ENCODE measurements around the gene PLEKHB1. TPM values are rescaled to one million over a fixed set of nuclear protein-coding genes. Genes with fewer than 3 reads are reported as not detected.
A peak's percentile ranks its signal among the peaks of the same experiment; 100 is the strongest.

PLEKHB1 gene
- polyA plus RNA-seq, 1 donor from 2014 or later, result 0.25 TPM

DNA sequence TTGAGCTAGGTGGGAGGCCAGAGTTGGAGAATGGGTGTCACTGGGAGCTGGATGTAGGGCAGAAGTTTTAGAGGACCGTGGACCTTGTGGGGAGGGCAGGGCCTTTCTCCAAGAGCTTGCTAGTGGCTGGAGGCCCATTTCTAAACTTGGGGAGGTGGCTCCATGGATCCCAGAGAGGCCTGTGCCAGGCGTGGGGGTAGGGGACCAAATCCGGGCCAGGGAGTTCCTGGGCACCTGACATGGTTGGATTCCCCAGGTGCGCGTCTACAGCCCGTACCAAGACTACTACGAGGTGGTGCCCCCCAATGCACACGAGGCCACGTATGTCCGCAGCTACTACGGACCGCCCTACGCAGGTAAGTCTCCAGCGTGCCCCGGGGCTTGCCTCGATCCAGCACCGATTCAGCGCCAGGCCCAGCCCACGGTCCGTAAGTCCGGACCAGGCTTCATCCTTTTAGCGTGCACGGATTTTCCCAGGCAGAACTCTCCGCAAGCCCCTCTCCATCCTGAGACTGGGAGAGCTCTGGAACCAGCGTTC, 14.2 kb downstream of the PLEKHB1 start:
- Histone ChIP-seq H3K36me3 (ENCODE audit: insufficient read depth, low read length) (no peaks in the 10 kb centered on the region), H3K79me2 (replicated peaks; ENCODE audit: insufficient read depth, low read length) (no peaks in the 10 kb centered on the region), H3K4me2 (ENCODE audit: low read length) (no peak overlapping the region), H4K20me1 (ENCODE audit: insufficient read depth) (no peaks in the 10 kb centered on the region), H2AFZ (ENCODE audit: low read depth, low read length) (no peak overlapping the region), H3K9me3 (ENCODE audit: low read length) (no peaks in the 10 kb centered on the region), H3K27me3 (ENCODE audit: insufficient read depth, low read depth, low read length) (no peaks in the 10 kb centered on the region), H3K27ac (ENCODE audit: low read length) (no peak overlapping the region), H3K4me3 (ENCODE audit: low read length) (no peak overlapping the region), H3F3A (ENCODE audit: insufficient read depth, low read length, poor library complexity, severe bottlenecking) (no peaks in the 10 kb centered on the region), H3K9ac (ENCODE audit: low read length) (no peak overlapping the region), H3K9me2 (ENCODE audit: insufficient read depth, low read length) (no peaks in the 10 kb centered on the region)
- TF ChIP-seq POLR2AphosphoS5 (IDR thresholded peaks at IDR 0.05) (no peak), RAD21 (conservative IDR thresholded peaks at IDR 0.05) (no peak), EP300 (conservative IDR thresholded peaks at IDR 0.05; ENCODE audit: poor library complexity, severe bottlenecking) (no peak), REST (IDR thresholded peaks at IDR 0.05; ENCODE audit: borderline replicate concordance) (no peak), MXI1 (conservative IDR thresholded peaks at IDR 0.05; ENCODE audit: poor library complexity, severe bottlenecking) (no peak), SMC3 (conservative IDR thresholded peaks at IDR 0.05; ENCODE audit: poor library complexity) (no peak), TAF1 (IDR thresholded peaks at IDR 0.05; ENCODE audit: low read depth) (no peak), EZH2 (IDR thresholded peaks at IDR 0.05; ENCODE audit: borderline replicate concordance, insufficient read depth, low read length, poor library complexity, severe bottlenecking) (no peak)
- TF ChIP-seq, protein P1, sequence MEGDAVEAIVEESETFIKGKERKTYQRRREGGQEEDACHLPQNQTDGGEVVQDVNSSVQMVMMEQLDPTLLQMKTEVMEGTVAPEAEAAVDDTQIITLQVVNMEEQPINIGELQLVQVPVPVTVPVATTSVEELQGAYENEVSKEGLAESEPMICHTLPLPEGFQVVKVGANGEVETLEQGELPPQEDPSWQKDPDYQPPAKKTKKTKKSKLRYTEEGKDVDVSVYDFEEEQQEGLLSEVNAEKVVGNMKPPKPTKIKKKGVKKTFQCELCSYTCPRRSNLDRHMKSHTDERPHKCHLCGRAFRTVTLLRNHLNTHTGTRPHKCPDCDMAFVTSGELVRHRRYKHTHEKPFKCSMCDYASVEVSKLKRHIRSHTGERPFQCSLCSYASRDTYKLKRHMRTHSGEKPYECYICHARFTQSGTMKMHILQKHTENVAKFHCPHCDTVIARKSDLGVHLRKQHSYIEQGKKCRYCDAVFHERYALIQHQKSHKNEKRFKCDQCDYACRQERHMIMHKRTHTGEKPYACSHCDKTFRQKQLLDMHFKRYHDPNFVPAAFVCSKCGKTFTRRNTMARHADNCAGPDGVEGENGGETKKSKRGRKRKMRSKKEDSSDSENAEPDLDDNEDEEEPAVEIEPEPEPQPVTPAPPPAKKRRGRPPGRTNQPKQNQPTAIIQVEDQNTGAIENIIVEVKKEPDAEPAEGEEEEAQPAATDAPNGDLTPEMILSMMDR (IDR thresholded peaks at IDR 0.05; ENCODE audit: poor library complexity, severe bottlenecking), result no peak

- Histone ChIP-seq H3F3A (ENCODE audit: insufficient read depth, low read length, poor library complexity, severe bottlenecking) (no peaks in the 10 kb centered on the region), H4K20me1 (ENCODE audit: insufficient read depth) (no peaks in the 10 kb centered on the region), H3K4me3 (ENCODE audit: low read length) (no peak overlapping the region), H3K9ac (ENCODE audit: low read length) (no peak overlapping the region), H3K36me3 (ENCODE audit: insufficient read depth, low read length) (no peaks in the 10 kb centered on the region), H3K9me2 (ENCODE audit: insufficient read depth, low read length) (no peaks in the 10 kb centered on the region), H2AFZ (ENCODE audit: low read depth, low read length) (no peak overlapping the region), H3K79me2 (replicated peaks; ENCODE audit: insufficient read depth, low read length) (no peaks in the 10 kb centered on the region), H3K27ac (ENCODE audit: low read length) (no peak overlapping the region), H3K9me3 (ENCODE audit: low read length) (no peaks in the 10 kb centered on the region), H3K4me2 (ENCODE audit: low read length) (no peak overlapping the region), H3K27me3 (ENCODE audit: insufficient read depth, low read depth, low read length) (no peaks in the 10 kb centered on the region)
- TF ChIP-seq EP300 (conservative IDR thresholded peaks at IDR 0.05; ENCODE audit: poor library complexity, severe bottlenecking), result no peak
- peak; percentile 91 for TF ChIP-seq SMC3 (conservative IDR thresholded peaks at IDR 0.05; ENCODE audit: poor library complexity)
- TF ChIP-seq, protein P1 (IDR thresholded peaks at IDR 0.05; ENCODE audit: poor library complexity, severe bottlenecking), result peak; percentile 88
- TF ChIP-seq RAD21 (conservative IDR thresholded peaks at IDR 0.05), result peak; percentile 92
These were observed 14.8 kb downstream of the PLEKHB1 start for GRCh38 chr11:73661035-73661628.
